SK-N-SH treated with all-trans-retinoic acid at 6 μM for 48 hours (cell line): Measurements from ENCODE around the gene IP6K3.

ENCODE experiments used
- ATAC-seq: fragments of 200-7000 bp; cut with Tn5 transposase; 3 replicates; pipeline ENCODE4 v1.9.1; 2020; ENCODE audit warnings: mild to moderate bottlenecking, moderate library complexity
- ARNTL ChIP-seq: fragments of 450-650 bp; formaldehyde crosslinking; IDR thresholded peaks from 2 replicates; pipeline ENCODE4 v1.5.0; 2020; ENCODE audit warnings: low read depth, mild to moderate bottlenecking, moderate library complexity, borderline replicate concordance
- BACH2 ChIP-seq: fragments of 250-450 bp; sonication (Bioruptor Pico); IDR thresholded peaks from 2 replicates; pipeline ENCODE4 v1.9.0; 2021; ENCODE audit warnings: mild to moderate bottlenecking, borderline replicate concordance
- CSDC2 ChIP-seq: fragments of 250-450 bp; sonication (Bioruptor Pico); IDR thresholded peaks from 2 replicates; pipeline ENCODE4 v1.5.0; 2020; ENCODE audit warnings: mild to moderate bottlenecking, moderate library complexity
- CSRNP3 ChIP-seq: fragments of 250-450 bp; sonication (Bioruptor Pico); IDR thresholded peaks from 2 replicates; pipeline ENCODE4 v1.5.1; 2021; ENCODE audit warnings: mild to moderate bottlenecking, moderate library complexity
- ESRRG ChIP-seq: fragments of 250-450 bp; sonication (Bioruptor Pico); IDR thresholded peaks from 2 replicates; pipeline ENCODE4 v1.6.1; 2021; ENCODE audit warnings: mild to moderate bottlenecking
- GLIS3 ChIP-seq: fragments of 250-450 bp; sonication (Bioruptor Pico); IDR thresholded peaks from 2 replicates; pipeline ENCODE4 v1.5.0; 2020; ENCODE audit warnings: mild to moderate bottlenecking, moderate library complexity
- ISL1 ChIP-seq: fragments of 250-450 bp; sonication (Bioruptor Pico); IDR thresholded peaks from 2 replicates; pipeline ENCODE4 v2.1.2; 2022; ENCODE audit warnings: mild to moderate bottlenecking, moderate library complexity
- OSR1 ChIP-seq: fragments of 250-450 bp; sonication (Bioruptor Pico); IDR thresholded peaks from 2 replicates; pipeline ENCODE4 v1.8.0; 2022; ENCODE audit warnings: moderate library complexity, mild to moderate bottlenecking, inconsistent platforms
- PATZ1 ChIP-seq: fragments of 250-450 bp; sonication (Bioruptor Pico); IDR thresholded peaks from 2 replicates; pipeline ENCODE4 v1.8.0; 2020; ENCODE audit warnings: mild to moderate bottlenecking, moderate library complexity, borderline replicate concordance
- POU6F1 ChIP-seq: fragments of 250-450 bp; sonication (Bioruptor Pico); IDR thresholded peaks from 2 replicates; pipeline ENCODE4 v1.8.0; 2021; ENCODE audit warnings: low read depth, mild to moderate bottlenecking, moderate library complexity, borderline replicate concordance
- PPARA ChIP-seq: fragments of 250-450 bp; sonication (Bioruptor Pico); IDR thresholded peaks from 2 replicates; pipeline ENCODE4 v1.5.0; 2020; ENCODE audit warnings: mild to moderate bottlenecking, borderline replicate concordance
- RARB ChIP-seq: fragments of 250-450 bp; sonication (Bioruptor Pico); IDR thresholded peaks from 2 replicates; pipeline ENCODE4 v1.8.0; 2021; ENCODE audit warnings: mild to moderate bottlenecking, moderate library complexity
- TCF4 ChIP-seq: fragments of 250-450 bp; sonication (Bioruptor Pico); IDR thresholded peaks from 2 replicates; pipeline ENCODE4 v1.8.0; 2021; ENCODE audit warnings: mild to moderate bottlenecking, moderate library complexity, borderline replicate concordance
- TOX ChIP-seq: fragments of 250-450 bp; sonication (Bioruptor Pico); IDR thresholded peaks from 2 replicates; pipeline ENCODE4 v1.8.0; 2021; ENCODE audit warnings: mild to moderate bottlenecking, moderate library complexity, borderline replicate concordance
- TSHZ2 ChIP-seq: fragments of 250-450 bp; sonication (Bioruptor Pico); IDR thresholded peaks from 2 replicates; pipeline ENCODE4 v1.5.0; 2020; ENCODE audit warnings: mild to moderate bottlenecking, moderate library complexity
- ZC3H10 ChIP-seq: fragments of 250-450 bp; sonication (Bioruptor Pico); IDR thresholded peaks from 2 replicates; pipeline ENCODE4 v1.5.1; 2021; ENCODE audit warnings: mild to moderate bottlenecking, moderate library complexity
- ZFP3 ChIP-seq: fragments of 250-450 bp; sonication (Bioruptor Pico); IDR thresholded peaks from 2 replicates; pipeline ENCODE4 v1.5.0; 2020; ENCODE audit warnings: mild to moderate bottlenecking, moderate library complexity
- ZFP30 ChIP-seq: fragments of 450-650 bp; formaldehyde crosslinking; IDR thresholded peaks from 2 replicates; pipeline ENCODE4 v1.5.0; 2022; ENCODE audit warnings: mild to moderate bottlenecking, moderate library complexity
- ZNF565 ChIP-seq: fragments of 450-650 bp; formaldehyde crosslinking; conservative IDR thresholded peaks from 2 replicates; pipeline ENCODE4 v1.5.0; 2020; ENCODE audit warnings: low read depth, mild to moderate bottlenecking, moderate library complexity
- ZNF70 ChIP-seq: fragments of 450-650 bp; formaldehyde crosslinking; IDR thresholded peaks from 2 replicates; pipeline ENCODE4 v1.5.0; 2020; ENCODE audit warnings: mild to moderate bottlenecking, moderate library complexity
- ZNF8 ChIP-seq: fragments of 450-650 bp; formaldehyde crosslinking; IDR thresholded peaks from 2 replicates; pipeline ENCODE4 v1.5.0; 2020; ENCODE audit warnings: mild to moderate bottlenecking, moderate library complexity

Gene IP6K3

GRCh38 chr6:33693186-33694105 lies 53.3 kb downstream of the IP6K3 start:
- TF ChIP-seq POU6F1 (CRISPR knock-in tag) (no peak), BACH2 (CRISPR knock-in tag) (no peak), PATZ1 (CRISPR knock-in tag) (no peak), ZFP30 (CRISPR knock-in tag) (no peak), GLIS3 (CRISPR knock-in tag) (no peak)
- no peak for ATAC-seq

GRCh38 chr6:33692760-33693158 lies 53.9 kb downstream of the IP6K3 start:
- no peak for ATAC-seq
- TF ChIP-seq CSRNP3 (CRISPR knock-in tag) = no peak
- no peak for TF ChIP-seq ARNTL (CRISPR knock-in tag)
- no peak for TF ChIP-seq TSHZ2 (CRISPR knock-in tag)
- TF ChIP-seq TCF4 (CRISPR knock-in tag) = no peak
- no peak for TF ChIP-seq PATZ1 (CRISPR knock-in tag)
- no peak for TF ChIP-seq ZNF70
- no peak for TF ChIP-seq ESRRG (CRISPR knock-in tag)
- TF ChIP-seq PPARA (CRISPR knock-in tag) = no peak
- no peak for TF ChIP-seq ZFP30 (CRISPR knock-in tag)
- TF ChIP-seq ZC3H10 (CRISPR knock-in tag) = no peak
- no peak for TF ChIP-seq ZFP3 (CRISPR knock-in tag)
- no peak for TF ChIP-seq RARB
- no peak for TF ChIP-seq GLIS3 (CRISPR knock-in tag)
- TF ChIP-seq OSR1 (CRISPR knock-in tag) = no peak
- TF ChIP-seq TOX (CRISPR knock-in tag) = no peak
- TF ChIP-seq ISL1 (CRISPR knock-in tag) = no peak

GRCh38 chr6:33692078-33692759 lies 54.5 kb downstream of the IP6K3 start:
- no peak; the same call in 2 of the 3 replicates for ATAC-seq
- TF ChIP-seq OSR1 (CRISPR knock-in tag) = no peak
- TF ChIP-seq ZNF8 (CRISPR knock-in tag) = no peak
- TF ChIP-seq PPARA (CRISPR knock-in tag) = no peak
- TF ChIP-seq BACH2 (CRISPR knock-in tag) = no peak
- TF ChIP-seq TCF4 (CRISPR knock-in tag) = no peak
- no peak for TF ChIP-seq ZFP3 (CRISPR knock-in tag)
- TF ChIP-seq TSHZ2 (CRISPR knock-in tag) = no peak
- no peak for TF ChIP-seq ZNF565 (CRISPR knock-in tag)
- no peak for TF ChIP-seq TOX (CRISPR knock-in tag)
- no peak for TF ChIP-seq CSRNP3 (CRISPR knock-in tag)
- no peak for TF ChIP-seq CSDC2 (CRISPR knock-in tag)
